Measurements from ENCODE around the gene TMEM35B.
"Not testable (repeated sequence)": the region's sequence is repeated elsewhere in the genome, so short reads cannot be mapped to it uniquely, and the experiment has no call there.

GRCh38 chr1:34985609-34985904, 410 bp upstream of the TMEM35B start:
- not testable (repeated sequence) for TF ChIP-seq POLR2A, CTCF (IDR thresholded peaks at IDR 0.05)

All from stomach (tissue), 4 donors.